ENCODE measurements around the gene SMIM13. TPM values are rescaled to one million over a fixed set of nuclear protein-coding genes. Genes with fewer than 3 reads are reported as not detected.
"Not testable (repeated sequence)": the region's sequence is repeated elsewhere in the genome, so short reads cannot be mapped to it uniquely, and the experiment has no call there.

The SMIM13 gene
- total and polyA plus RNA-seq, 5 experiments from 2014 or later = 1.7 to 5.7 (median 3.0) TPM

- ATAC-seq (no peak), DNase-seq (no peak)
- H3K4me1 Mint-ChIP-seq = peaks cover 7 to 13% (median 9%) of the 10 kb centered on the region in 4 donors
- H3K9me3 Mint-ChIP-seq = no peaks in the 10 kb centered on the region
- no peak overlapping the region for H3K4me3 Mint-ChIP-seq
- POLR2A ChIA-PET = interaction anchor here (0.6 kb wide), 1 partner anchor 146 kb away, joined by 6 read pairs; no protein-coding TSS in a partner anchor
- H3K36me3 Mint-ChIP-seq = no peaks in the 10 kb centered on the region
- no peak overlapping the region for H3K27ac Mint-ChIP-seq
- H3K27me3 Mint-ChIP-seq = peaks cover 0 to 6% (median 0%) of the 10 kb centered on the region in 5 donors
Measured at GRCh38 chr6:11089695-11090094, 3.9 kb upstream of the SMIM13 start.

GRCh38 chr6:11091141-11091540, 2.5 kb upstream of the SMIM13 start:
- DNase-seq, POLR2A ChIA-PET, H3K27me3 Mint-ChIP-seq, ATAC-seq, H3K36me3 Mint-ChIP-seq, H3K9me3 Mint-ChIP-seq: not testable (repeated sequence)
- Mint-ChIP-seq H3K4me1 (peaks cover 10 to 23% (median 23%) of the 10 kb centered on the region in 4 donors), H3K27ac (peak overlapping the region in 5 of 10 donors; percentile 25 to 72 (median 55)), H3K4me3 (peak overlapping the region in 3 of 10 donors; percentile 14 to 54 (median 49))

- peaks cover 0 to 8% (median 0%) of the 10 kb centered on the region in 3 donors for H3K36me3 Mint-ChIP-seq
- H3K4me1 Mint-ChIP-seq = peaks cover 13 to 29% (median 26%) of the 10 kb centered on the region in 4 donors
- DNase-seq = peak in 2 of 10 donors; percentile 7 to 13
- H3K4me3 Mint-ChIP-seq = peak overlapping the region; percentile 90 to 98 (median 95)
- H3K27ac Mint-ChIP-seq = peak overlapping the region; percentile 84 to 99 (median 96)
- POLR2A ChIA-PET = interaction anchor here (1.0 kb wide), 1 partner anchor 398 kb away, joined by 6 read pairs; the partner anchor contains the start of genes C6orf52 and PAK1IP1
- H3K9me3 Mint-ChIP-seq = no peaks in the 10 kb centered on the region
- peak; percentile 19 to 30 for ATAC-seq
- peaks cover 0 to 6% (median 0%) of the 10 kb centered on the region in 5 donors for H3K27me3 Mint-ChIP-seq
Measured at GRCh38 chr6:11092668-11093375, 812 bp upstream of the SMIM13 start.

DNA sequence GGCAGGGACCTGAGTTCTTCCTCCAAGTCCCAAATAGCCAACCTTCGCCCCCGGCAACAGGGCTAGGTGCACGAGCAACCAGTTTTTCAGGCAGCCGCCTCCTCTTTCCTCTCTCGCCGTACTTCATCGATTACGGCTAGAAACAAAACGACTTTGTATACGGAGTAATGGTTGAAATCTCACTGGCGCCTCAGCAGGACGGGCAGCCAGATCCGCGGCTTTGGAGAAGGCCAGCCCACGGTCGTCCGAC, 333 bp upstream of the SMIM13 start:
- Mint-ChIP-seq H3K4me1 (peaks cover 13 to 29% (median 28%) of the 10 kb centered on the region in 4 donors), H3K9me3 (no peaks in the 10 kb centered on the region), H3K27me3 (peaks cover 0 to 4% (median 0%) of the 10 kb centered on the region in 5 donors), H3K36me3 (peaks cover 0 to 10% (median 0%) of the 10 kb centered on the region in 3 donors), H3K27ac (peak overlapping the region; percentile 84 to 99 (median 96)), H3K4me3 (peak overlapping the region; percentile 90 to 98 (median 95))
- no peak for DNase-seq
- ATAC-seq = peak; percentile 22 to 32
- POLR2A ChIA-PET = interaction anchor here (1.0 kb wide), 1 partner anchor 399 kb away, joined by 6 read pairs; the partner anchor contains the start of genes C6orf52 and PAK1IP1

GRCh38 chr6:11094411-11094851, 797 bp downstream of the SMIM13 start:
- DNase-seq (peak in 4 of 10 donors; percentile 6 to 59 (median 20)), ATAC-seq (peak; percentile 7 to 22)
- H3K4me3 Mint-ChIP-seq = peak overlapping the region; percentile 90 to 98 (median 96)
- no peaks in the 10 kb centered on the region for H3K9me3 Mint-ChIP-seq
- peaks cover 0 to 15% (median 2%) of the 10 kb centered on the region in 3 donors for H3K36me3 Mint-ChIP-seq
- H3K4me1 Mint-ChIP-seq = peaks cover 13 to 31% (median 28%) of the 10 kb centered on the region in 4 donors
- H3K27ac Mint-ChIP-seq = peak overlapping the region; percentile 89 to 98 (median 96)
- no peaks in the 10 kb centered on the region for H3K27me3 Mint-ChIP-seq
- POLR2A ChIA-PET = no interaction called here

- DNase-seq (no peak), ATAC-seq (no peak)
- Mint-ChIP-seq H3K4me1 (peaks cover 13 to 31% (median 28%) of the 10 kb centered on the region in 4 donors), H3K9me3 (no peaks in the 10 kb centered on the region), H3K4me3 (peak overlapping the region; percentile 90 to 98 (median 96)), H3K27ac (peak overlapping the region; percentile 89 to 98 (median 96)), H3K27me3 (no peaks in the 10 kb centered on the region), H3K36me3 (peaks cover 0 to 15% (median 4%) of the 10 kb centered on the region in 3 donors)
- POLR2A ChIA-PET = interaction anchor here (1.5 kb wide), 1 partner anchor 375 kb away, joined by 3 read pairs; no protein-coding TSS in a partner anchor
Measured at GRCh38 chr6:11094941-11095340, 1.3 kb downstream of the SMIM13 start.

DNA sequence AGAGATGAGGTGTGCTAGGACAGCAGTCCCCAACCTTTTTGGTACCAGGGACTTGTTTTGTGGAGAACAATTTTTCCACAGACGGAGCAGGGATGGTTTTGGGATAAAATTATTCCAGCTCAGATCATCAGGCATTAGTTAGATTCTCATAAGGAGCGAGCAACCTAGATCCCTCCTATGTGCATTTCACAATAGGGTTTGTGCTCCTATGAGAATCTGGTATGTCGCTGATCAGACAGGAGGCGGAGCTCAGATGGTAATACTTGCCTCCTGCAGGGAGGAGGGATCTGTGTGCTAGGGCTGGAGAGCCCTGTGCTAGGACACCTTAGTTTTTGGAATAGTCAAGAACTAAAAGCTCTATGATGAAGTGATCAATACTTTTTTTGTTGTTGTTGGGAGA, 2.5 kb downstream of the SMIM13 start:
- H3K27ac Mint-ChIP-seq = peak overlapping the region in 2 of 10 donors; percentile 16 to 22
- H3K36me3 Mint-ChIP-seq = peaks cover 0 to 20% (median 4%) of the 10 kb centered on the region in 3 donors
- POLR2A ChIA-PET = interaction anchor here (1.5 kb wide), 1 partner anchor 376 kb away, joined by 3 read pairs; no protein-coding TSS in a partner anchor

DNA sequence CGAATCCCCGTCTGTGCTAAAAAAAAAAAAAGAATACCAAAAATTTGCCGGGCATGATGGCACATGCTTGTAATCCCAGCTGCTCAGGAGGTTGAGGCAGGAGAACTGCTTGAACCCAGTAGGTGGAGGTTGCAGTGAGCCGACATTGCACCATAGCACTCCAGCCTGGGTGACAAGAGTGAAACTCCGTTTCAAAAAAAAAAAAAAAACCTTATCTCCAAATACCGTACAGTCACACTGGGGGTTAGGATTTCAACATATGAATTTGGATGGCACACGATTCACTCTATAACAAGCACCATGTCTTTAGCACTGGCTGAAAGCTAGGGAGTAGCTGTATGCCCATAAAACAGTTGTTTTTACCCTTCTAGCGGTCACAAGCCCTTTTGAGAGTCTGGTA, 3.8 kb downstream of the SMIM13 start:
- no peak for DNase-seq
- Mint-ChIP-seq H3K27me3 (no peaks in the 10 kb centered on the region), H3K36me3 (peaks cover 0 to 22% (median 6%) of the 10 kb centered on the region in 3 donors), H3K27ac (peak overlapping the region in 2 of 10 donors; percentile 24 to 64), H3K9me3 (no peaks in the 10 kb centered on the region), H3K4me1 (peaks cover 24 to 37% (median 35%) of the 10 kb centered on the region in 4 donors), H3K4me3 (no peak overlapping the region)
- POLR2A ChIA-PET = interaction anchor here (0.7 kb wide), 1 partner anchor 283 kb away, joined by 3 read pairs; no protein-coding TSS in a partner anchor
- ATAC-seq = no peak

More for the DNA sequence above, 2.5 kb downstream of the SMIM13 start:
- ATAC-seq (no peak), DNase-seq (no peak)
- Mint-ChIP-seq H3K9me3 (no peaks in the 10 kb centered on the region), H3K4me1 (peaks cover 18 to 34% (median 30%) of the 10 kb centered on the region in 4 donors), H3K4me3 (peak overlapping the region in 4 of 10 donors; percentile 3 to 62 (median 43)), H3K27me3 (no peaks in the 10 kb centered on the region)

GRCh38 chr6:11098004-11098403, 4.4 kb downstream of the SMIM13 start:
- Mint-ChIP-seq H3K27ac (no peak overlapping the region), H3K27me3 (no peaks in the 10 kb centered on the region), H3K4me3 (no peak overlapping the region), H3K4me1 (peaks cover 21 to 37% (median 35%) of the 10 kb centered on the region in 4 donors), H3K9me3 (no peaks in the 10 kb centered on the region), H3K36me3 (peaks cover 0 to 22% (median 8%) of the 10 kb centered on the region in 3 donors)
- ATAC-seq = no peak
- POLR2A ChIA-PET = interaction anchor here (0.7 kb wide), 2 partner anchors 283 to 540 kb away, joined by 3 read pairs; no protein-coding TSS in a partner anchor
- no peak for DNase-seq

- H3K27ac Mint-ChIP-seq = no peak overlapping the region
- peaks cover 0 to 19% (median 9%) of the 10 kb centered on the region in 3 donors for H3K36me3 Mint-ChIP-seq
- DNase-seq = no peak
- no peak for ATAC-seq
- H3K9me3 Mint-ChIP-seq = no peaks in the 10 kb centered on the region
- H3K27me3 Mint-ChIP-seq = no peaks in the 10 kb centered on the region
- no peak overlapping the region for H3K4me3 Mint-ChIP-seq
- H3K4me1 Mint-ChIP-seq = peaks cover 15 to 38% (median 26%) of the 10 kb centered on the region in 4 donors
- POLR2A ChIA-PET = no interaction called here
Measured at GRCh38 chr6:11101417-11101816, 7.8 kb downstream of the SMIM13 start.

GRCh38 chr6:11103065-11103464, 9.4 kb downstream of the SMIM13 start:
- Mint-ChIP-seq H3K27me3 (no peaks in the 10 kb centered on the region), H3K36me3 (peaks cover 0 to 12% (median 10%) of the 10 kb centered on the region in 3 donors), H3K9me3 (no peaks in the 10 kb centered on the region), H3K4me1 (peaks cover 13 to 52% (median 28%) of the 10 kb centered on the region in 4 donors), H3K4me3 (no peak overlapping the region), H3K27ac (no peak overlapping the region)
- DNase-seq (no peak), ATAC-seq (no peak)
- POLR2A ChIA-PET = no interaction called here

- H3K4me3 Mint-ChIP-seq = peak overlapping the region in 1 of 10 donors; percentile 3
- H3K4me1 Mint-ChIP-seq = peaks cover 21 to 58% (median 30%) of the 10 kb centered on the region in 4 donors
- POLR2A ChIA-PET = no interaction called here
- H3K9me3 Mint-ChIP-seq = no peaks in the 10 kb centered on the region
- ATAC-seq = no peak
- peaks cover 0 to 2% (median 0%) of the 10 kb centered on the region in 3 donors for H3K36me3 Mint-ChIP-seq
- H3K27ac Mint-ChIP-seq = no peak overlapping the region
- no peak for DNase-seq
- H3K27me3 Mint-ChIP-seq = no peaks in the 10 kb centered on the region
Measured at GRCh38 chr6:11108726-11109125, 15.1 kb downstream of the SMIM13 start.
